Prostate gland (tissue), 2 donors: ENCODE results near the gene EIF2D. TPM values are rescaled to one million over a fixed set of nuclear protein-coding genes. Genes with fewer than 3 reads are reported as not detected.

Source experiments
- DNase-seq: peaks from one replicate; pipeline ENCODE4 v3.0.0-alpha.2; 2019; ENCODE audit warnings: low spot score
- H3K27ac ChIP-seq, 2 donors: fragments of 200-600 bp; sonication (generic); 2 replicates each; pipeline ENCODE4 v1.5.1; 2017 to 2019
- H3K27me3 ChIP-seq: fragments of 200-600 bp; sonication (generic); replicated peaks from 2 replicates; pipeline ENCODE4 v1.5.1; 2019; ENCODE audit not compliant: insufficient read depth
- H3K36me3 ChIP-seq, 2 donors: fragments of 200-600 bp; sonication (generic); 1 replicate in 1 of 2; 2 replicates in 1 of 2; pipeline versions ENCODE4 v1.5.1 to v1.8.1; 2017 to 2019
- H3K4me1 ChIP-seq: fragments of 200-600 bp; sonication (generic); replicated peaks from 2 replicates; pipeline ENCODE4 v1.5.1; 2019
- H3K4me3 ChIP-seq, 2 donors: fragments of 200-600 bp; sonication (generic); 2 replicates each; pipeline ENCODE4 v1.5.1; 2017 to 2019
- H3K9me3 ChIP-seq: fragments of 200-600 bp; sonication (generic); 2 replicates; pipeline ENCODE4 v1.5.1; 2017
- POLR2A ChIP-seq: fragments of 450-650 bp; IDR thresholded peaks from one replicate; pipeline ENCODE4 v1.6.1; 2016; ENCODE audit warnings: antibody characterized with exemption, mild to moderate bottlenecking
- POLR2AphosphoS5 ChIP-seq: sonication (generic); formaldehyde crosslinking; IDR thresholded peaks from one replicate; pipeline ENCODE4 v1.6.1; 2017; ENCODE audit warnings: antibody characterized with exemption
- WGBS: methylation state at CpG from one replicate; pipeline ENCODE4 v1.1.5; 2018; 5-methylcytosine and 5-hydroxymethylcytosine counted together
- intact Hi-C: fragments of 100-400 bp; cut with DNase I; formaldehyde crosslinking; loops from one replicate; pipeline ENCODE4 v1.14.2; 2022
- total RNA-seq, 2 donors: library from RNA; depleted of rRNA; stranded (reverse); fragments of >200 nt; gene quantifications; one replicate each; pipeline ENCODE4 v1.1.0, GENCODE V29; 2016
- TF ChIP-seq, protein P1 (sequence below), 4 experiments: fragments of 200-600 bp in 2 of 4; fragments of 450-650 bp in 2 of 4; sonication (generic) in 2 of 4; IDR thresholded peaks; 1 replicate in 3 of 4; 2 replicates in 1 of 4; pipeline ENCODE4 v1.5.1; 2016 to 2019; ENCODE audit warnings: antibody characterized with exemption in 4 of 4, mild to moderate bottlenecking in 2 of 4, moderate library complexity in 2 of 4

EIF2D gene
- total RNA-seq, 2 donors from 2014 or later: 42.8 to 60.2 TPM

GRCh38 chr1:206636671-206637070, 24.4 kb upstream of the EIF2D start:
- 50% methylated on average over 4 of the region's 4 CpGs for WGBS
- Histone ChIP-seq H3K36me3 (no peaks in the 10 kb centered on the region), H3K27me3 (no peaks in the 10 kb centered on the region), H3K9me3 (no peaks in the 10 kb centered on the region), H3K4me1 (peaks cover 5% of the 10 kb centered on the region), H3K4me3 (no peak overlapping the region), H3K27ac (no peak overlapping the region)
- no peak for TF ChIP-seq POLR2AphosphoS5
- TF ChIP-seq POLR2A: no peak
- TF ChIP-seq, protein P1, sequence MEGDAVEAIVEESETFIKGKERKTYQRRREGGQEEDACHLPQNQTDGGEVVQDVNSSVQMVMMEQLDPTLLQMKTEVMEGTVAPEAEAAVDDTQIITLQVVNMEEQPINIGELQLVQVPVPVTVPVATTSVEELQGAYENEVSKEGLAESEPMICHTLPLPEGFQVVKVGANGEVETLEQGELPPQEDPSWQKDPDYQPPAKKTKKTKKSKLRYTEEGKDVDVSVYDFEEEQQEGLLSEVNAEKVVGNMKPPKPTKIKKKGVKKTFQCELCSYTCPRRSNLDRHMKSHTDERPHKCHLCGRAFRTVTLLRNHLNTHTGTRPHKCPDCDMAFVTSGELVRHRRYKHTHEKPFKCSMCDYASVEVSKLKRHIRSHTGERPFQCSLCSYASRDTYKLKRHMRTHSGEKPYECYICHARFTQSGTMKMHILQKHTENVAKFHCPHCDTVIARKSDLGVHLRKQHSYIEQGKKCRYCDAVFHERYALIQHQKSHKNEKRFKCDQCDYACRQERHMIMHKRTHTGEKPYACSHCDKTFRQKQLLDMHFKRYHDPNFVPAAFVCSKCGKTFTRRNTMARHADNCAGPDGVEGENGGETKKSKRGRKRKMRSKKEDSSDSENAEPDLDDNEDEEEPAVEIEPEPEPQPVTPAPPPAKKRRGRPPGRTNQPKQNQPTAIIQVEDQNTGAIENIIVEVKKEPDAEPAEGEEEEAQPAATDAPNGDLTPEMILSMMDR (IDR thresholded peaks at IDR 0.05): no peak
- intact Hi-C loops: loop anchor here (10.0 kb wide), 2 partner anchors 78 to 168 kb away; no protein-coding TSS in a partner anchor
- DNase-seq: no peak

GRCh38 chr1:206635978-206636345, 23.7 kb upstream of the EIF2D start:
- H3K4me1 ChIP-seq: peaks cover 5% of the 10 kb centered on the region
- no peaks in the 10 kb centered on the region for H3K27me3 ChIP-seq
- no peaks in the 10 kb centered on the region for H3K9me3 ChIP-seq
- peak overlapping the region; percentile 73 to 79 for H3K27ac ChIP-seq
- no peak for DNase-seq
- 2% methylated on average over 14 of the region's 14 CpGs for WGBS
- intact Hi-C loops: loop anchor here (2.0 to 10.0 kb wide), 4 partner anchors 29 to 277 kb away; no protein-coding TSS in a partner anchor
- no peaks in the 10 kb centered on the region for H3K36me3 ChIP-seq
- TF ChIP-seq POLR2A (no peak), POLR2AphosphoS5 (no peak)
- TF ChIP-seq, protein P1 (IDR thresholded peaks at IDR 0.05): no peak
- H3K4me3 ChIP-seq: peak overlapping the region; percentile 80 to 98

- Histone ChIP-seq H3K36me3 (no peaks in the 10 kb centered on the region), H3K4me1 (peaks cover 5% of the 10 kb centered on the region), H3K4me3 (peak within 1 kb of the TSS; percentile 80 to 98), H3K27me3 (no peaks in the 10 kb centered on the region), H3K9me3 (no peaks in the 10 kb centered on the region), H3K27ac (peak within 1 kb of the TSS; percentile 73 to 79)
- peak; percentile 94 for DNase-seq
- peak; percentile 96 for TF ChIP-seq POLR2AphosphoS5
- peak; percentile 98 for TF ChIP-seq POLR2A
- TF ChIP-seq, protein P1 (IDR thresholded peaks at IDR 0.05): peak in 3 of 4 experiments; percentile 14 to 54 (median 43)
- intact Hi-C loops: loop anchor here (2.0 to 10.0 kb wide), 4 partner anchors 29 to 277 kb away; no protein-coding TSS in a partner anchor
- WGBS: under 1% methylated on average over 67 of the region's 84 CpGs
Measured at GRCh38 chr1:206635080-206635977, 23.1 kb upstream of the EIF2D start, which contains the start of gene DYRK3. TSS of gene DYRK3 (plus strand) at chr1:206635536. CDS start at chr1:206635704, 168 bp downstream.

DNA sequence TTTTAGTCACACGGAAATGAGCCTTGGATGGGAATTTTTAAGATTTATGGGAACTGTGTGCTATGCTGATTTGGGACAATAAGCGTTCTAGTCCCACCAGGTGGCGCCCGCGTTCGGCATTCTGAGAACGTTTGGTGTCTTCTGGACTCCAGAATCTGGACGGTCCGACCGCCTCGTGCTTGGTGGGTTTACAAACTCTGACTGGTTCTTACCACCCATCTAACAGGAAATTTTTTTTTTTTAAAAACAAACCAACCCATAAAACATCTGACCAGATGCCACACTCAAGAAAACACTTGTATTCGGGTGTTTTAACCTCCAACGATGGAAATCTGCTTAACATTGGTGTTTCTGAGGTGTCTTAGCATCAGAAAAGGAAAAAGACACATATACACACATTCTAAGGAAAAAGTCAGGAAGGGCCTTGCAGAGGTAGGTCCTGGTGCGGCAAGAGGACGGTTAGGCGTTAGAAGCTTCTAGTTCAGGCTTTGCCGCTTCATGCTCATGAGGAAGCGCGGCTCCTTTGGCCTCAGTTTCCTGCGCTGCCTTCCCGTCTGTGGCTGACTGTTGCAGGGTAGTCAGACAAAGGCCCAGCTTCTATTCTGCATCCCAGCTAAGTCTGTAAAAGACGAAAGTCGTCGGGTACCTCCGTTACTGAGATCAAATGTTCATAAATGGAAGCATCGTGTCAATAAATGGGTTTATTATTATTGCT, 22.3 kb upstream of the EIF2D start:
- H3K36me3 ChIP-seq: no peaks in the 10 kb centered on the region
- peaks cover 5% of the 10 kb centered on the region for H3K4me1 ChIP-seq
- peak; percentile 92 for DNase-seq
- H3K9me3 ChIP-seq: no peaks in the 10 kb centered on the region
- intact Hi-C loops: loop anchor here (2.0 to 10.0 kb wide), 4 partner anchors 30 to 278 kb away; no protein-coding TSS in a partner anchor
- peak overlapping the region; percentile 73 to 79 for H3K27ac ChIP-seq
- no peaks in the 10 kb centered on the region for H3K27me3 ChIP-seq
- 10% methylated on average over 26 of the region's 26 CpGs for WGBS
- TF ChIP-seq POLR2A: no peak
- TF ChIP-seq POLR2AphosphoS5: peak; percentile 47
- TF ChIP-seq, protein P1 (IDR thresholded peaks at IDR 0.05): peak; percentile 58 to 85 (median 82)
- H3K4me3 ChIP-seq: peak overlapping the region; percentile 80 to 98
